Measurements from ENCODE around the gene SLC6A4. TPM values are rescaled to one million over a fixed set of nuclear protein-coding genes. Genes with fewer than 3 reads are reported as not detected.

The SLC6A4 gene
- total RNA-seq, 6 experiments from 2014 or later, result not detected

- WGBS (ENCODE audit: insufficient coverage, low coverage, low lambda C conversion rate, missing lambda C conversion rate), result 2% methylated on average over 12 of the region's 20 CpGs
These were observed 1.3 kb upstream of the SLC6A4 start for GRCh38 chr17:30236766-30237165.

DNA sequence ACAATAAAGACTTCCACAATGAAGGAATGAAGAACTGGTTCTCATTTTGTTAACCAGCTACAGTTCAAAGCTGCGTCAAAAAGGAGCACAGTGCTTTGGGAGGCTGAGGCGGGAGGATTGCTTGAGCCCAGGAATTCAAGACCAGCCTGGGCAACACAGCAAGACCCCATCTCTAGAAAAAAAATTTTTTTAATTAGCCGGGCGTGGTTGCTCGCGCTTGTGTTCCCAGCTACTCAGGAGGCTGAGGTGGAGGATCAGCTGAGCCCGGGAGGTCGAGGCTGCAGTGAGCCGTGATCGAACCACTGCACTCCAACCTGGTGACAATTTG lies 764 bp upstream of the SLC6A4 start:
- TF ChIP-seq, protein P1, sequence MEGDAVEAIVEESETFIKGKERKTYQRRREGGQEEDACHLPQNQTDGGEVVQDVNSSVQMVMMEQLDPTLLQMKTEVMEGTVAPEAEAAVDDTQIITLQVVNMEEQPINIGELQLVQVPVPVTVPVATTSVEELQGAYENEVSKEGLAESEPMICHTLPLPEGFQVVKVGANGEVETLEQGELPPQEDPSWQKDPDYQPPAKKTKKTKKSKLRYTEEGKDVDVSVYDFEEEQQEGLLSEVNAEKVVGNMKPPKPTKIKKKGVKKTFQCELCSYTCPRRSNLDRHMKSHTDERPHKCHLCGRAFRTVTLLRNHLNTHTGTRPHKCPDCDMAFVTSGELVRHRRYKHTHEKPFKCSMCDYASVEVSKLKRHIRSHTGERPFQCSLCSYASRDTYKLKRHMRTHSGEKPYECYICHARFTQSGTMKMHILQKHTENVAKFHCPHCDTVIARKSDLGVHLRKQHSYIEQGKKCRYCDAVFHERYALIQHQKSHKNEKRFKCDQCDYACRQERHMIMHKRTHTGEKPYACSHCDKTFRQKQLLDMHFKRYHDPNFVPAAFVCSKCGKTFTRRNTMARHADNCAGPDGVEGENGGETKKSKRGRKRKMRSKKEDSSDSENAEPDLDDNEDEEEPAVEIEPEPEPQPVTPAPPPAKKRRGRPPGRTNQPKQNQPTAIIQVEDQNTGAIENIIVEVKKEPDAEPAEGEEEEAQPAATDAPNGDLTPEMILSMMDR (IDR thresholded peaks at IDR 0.05), result no peak
- no peak for TF ChIP-seq POLR2A (IDR thresholded peaks at IDR 0.05)
- Histone ChIP-seq H3K4me1 (peaks cover 0 to 12% (median 0%) of the 10 kb centered on the region in 4 donors), H3K9me3 (no peaks in the 10 kb centered on the region), H3K27ac (no peak overlapping the region), H3K27me3 (no peaks in the 10 kb centered on the region), H3K36me3 (no peaks in the 10 kb centered on the region), H3K4me3 (no peak overlapping the region)
- ATAC-seq, result no peak
- intact Hi-C loops (cut with DNase I), result no loop called here
- no peak for DNase-seq
- 60% methylated on average over 8 of the region's 10 CpGs for WGBS (ENCODE audit: insufficient coverage, low coverage, low lambda C conversion rate, missing lambda C conversion rate)

More at GRCh38 chr17:30236766-30237165, 1.3 kb upstream of the SLC6A4 start:
- ATAC-seq (peak; percentile 85 to 96 (median 91)), DNase-seq (peak; percentile 73 to 82 (median 78))
- H3K27ac ChIP-seq, result no peak overlapping the region
- peaks cover 0 to 12% (median 0%) of the 10 kb centered on the region in 4 donors for H3K4me1 ChIP-seq
- H3K9me3 ChIP-seq, result no peaks in the 10 kb centered on the region
- intact Hi-C loops (cut with DNase I), result no loop called here
- H3K36me3 ChIP-seq, result no peaks in the 10 kb centered on the region
- H3K27me3 ChIP-seq, result no peaks in the 10 kb centered on the region
- H3K4me3 ChIP-seq, result no peak overlapping the region
- TF ChIP-seq, protein P1 (IDR thresholded peaks at IDR 0.05), result peak; percentile 23 to 43 (median 37)
- no peak for TF ChIP-seq POLR2A (IDR thresholded peaks at IDR 0.05)

DNA sequence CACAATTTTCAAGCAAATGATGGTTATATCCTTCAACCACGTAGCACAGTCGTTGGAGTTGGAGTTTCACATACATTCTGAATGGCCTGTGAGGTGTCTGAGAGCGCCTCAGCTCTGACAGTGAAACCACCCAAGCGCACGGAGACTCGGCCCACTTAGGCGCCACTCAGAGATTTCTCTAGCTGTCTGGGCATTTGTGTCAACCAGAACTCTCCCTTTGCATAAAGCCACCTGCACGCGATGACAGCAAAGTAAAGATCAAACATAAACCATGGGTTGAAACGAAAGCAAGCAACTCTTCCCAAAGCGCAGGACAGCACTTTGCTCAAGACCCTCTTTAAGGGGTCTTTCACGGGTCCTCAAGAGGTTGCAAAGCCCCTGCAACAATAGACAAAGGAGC lies 533 bp downstream of the SLC6A4 start:
- WGBS (ENCODE audit: insufficient coverage, low coverage, low lambda C conversion rate, missing lambda C conversion rate), result 38% methylated on average over 6 of the region's 12 CpGs
- TF ChIP-seq, protein P1 (IDR thresholded peaks at IDR 0.05), result no peak
- TF ChIP-seq POLR2A (IDR thresholded peaks at IDR 0.05), result no peak
- H3K4me3 ChIP-seq, result peak overlapping the region in 2 of 3 donors; percentile 23 to 39
- no peak for DNase-seq
- no peak for ATAC-seq
- H3K27me3 ChIP-seq, result no peaks in the 10 kb centered on the region
- peaks cover 0 to 12% (median 0%) of the 10 kb centered on the region in 4 donors for H3K4me1 ChIP-seq
- intact Hi-C loops (cut with DNase I), result no loop called here
- H3K27ac ChIP-seq, result no peak overlapping the region
- no peaks in the 10 kb centered on the region for H3K9me3 ChIP-seq
- H3K36me3 ChIP-seq, result no peaks in the 10 kb centered on the region

DNA sequence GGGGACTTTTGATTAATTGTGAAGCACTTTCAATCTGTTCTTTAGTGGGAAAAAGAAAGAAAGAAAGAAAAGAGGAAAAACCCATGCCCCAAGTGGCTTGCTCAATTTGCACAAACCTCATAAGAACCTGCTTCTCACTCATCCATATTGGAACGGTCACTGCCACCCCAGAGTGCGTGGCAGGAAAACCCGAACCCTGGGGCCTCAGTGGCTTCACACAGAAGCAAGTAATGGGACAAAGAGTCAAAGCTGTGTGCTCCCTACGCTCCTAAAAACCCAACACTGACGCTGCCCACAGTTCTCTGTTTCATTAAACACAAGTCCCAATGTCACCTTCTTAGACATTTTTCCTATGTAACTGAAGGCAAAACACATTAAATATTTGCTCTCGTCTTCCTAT lies 1.2 kb downstream of the SLC6A4 start:
- Histone ChIP-seq H3K27me3 (no peaks in the 10 kb centered on the region), H3K36me3 (no peaks in the 10 kb centered on the region), H3K4me1 (peaks cover 0 to 12% (median 0%) of the 10 kb centered on the region in 4 donors), H3K4me3 (no peak overlapping the region), H3K27ac (no peak overlapping the region), H3K9me3 (no peaks in the 10 kb centered on the region)
- WGBS (ENCODE audit: insufficient coverage, low coverage, low lambda C conversion rate, missing lambda C conversion rate), result 64% methylated on average over 3 of the region's 6 CpGs
- DNase-seq (no peak), ATAC-seq (no peak)
- intact Hi-C loops (cut with DNase I), result no loop called here
- TF ChIP-seq POLR2A (IDR thresholded peaks at IDR 0.05), result no peak

DNA sequence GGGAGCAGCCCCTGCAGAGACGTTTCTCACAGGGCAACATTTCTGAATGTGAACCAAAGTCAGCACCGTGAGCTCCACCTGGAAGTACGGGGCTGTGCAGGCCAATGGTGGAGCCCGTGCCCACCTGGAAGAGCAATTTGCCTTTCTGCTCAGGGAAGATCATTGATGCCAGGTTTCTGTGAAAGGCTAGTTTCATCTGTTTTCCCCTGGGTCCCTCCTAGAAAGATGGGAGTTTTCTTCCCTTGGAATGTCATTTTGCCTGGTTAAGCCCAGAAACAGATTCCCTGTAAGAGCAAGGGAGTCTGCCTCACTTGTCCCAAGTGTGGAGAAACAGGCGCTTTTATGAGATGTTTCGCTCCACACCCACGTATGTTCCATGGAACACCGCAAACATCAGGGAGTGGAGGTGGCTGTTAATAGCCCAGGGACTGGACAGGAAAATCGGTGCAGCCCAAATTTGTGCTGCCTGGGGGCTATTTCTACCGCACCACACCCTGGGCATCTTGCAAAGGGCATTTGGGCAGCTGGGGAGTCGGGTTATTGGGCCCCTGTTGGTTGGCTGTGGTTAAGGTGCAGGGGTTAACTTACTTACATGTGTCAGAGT lies 2.6 kb downstream of the SLC6A4 start:
- no peaks in the 10 kb centered on the region for H3K36me3 ChIP-seq
- no peak for TF ChIP-seq POLR2A (IDR thresholded peaks at IDR 0.05)
- TF ChIP-seq, protein P1 (IDR thresholded peaks at IDR 0.05), result no peak
- ATAC-seq, result no peak

More for the DNA sequence above, 2.6 kb downstream of the SLC6A4 start:
- 66% methylated on average over 7 of the region's 11 CpGs for WGBS (ENCODE audit: insufficient coverage, low coverage, low lambda C conversion rate, missing lambda C conversion rate)
- Histone ChIP-seq H3K27me3 (no peaks in the 10 kb centered on the region), H3K4me3 (no peak overlapping the region), H3K9me3 (no peaks in the 10 kb centered on the region), H3K27ac (no peak overlapping the region), H3K4me1 (peaks cover 0 to 12% (median 0%) of the 10 kb centered on the region in 4 donors)
- intact Hi-C loops (cut with DNase I), result no loop called here
- DNase-seq, result no peak
